HTR-8/SVneo (cell line): ENCODE measurements around the gene F7.
"Not testable (repeated sequence)": the region's sequence is repeated elsewhere in the genome, so short reads cannot be mapped to it uniquely, and the experiment has no call there.

Experiments used
- DNase-seq: peaks from one replicate; pipeline ENCODE4 v3.0.0; 2011; ENCODE audit warnings: low spot score, mixed read lengths; ENCODE audit not compliant: insufficient read length
- FAIRE-seq: peaks from 2 replicates; lab custom pipeline; 2011; peaks lifted over from hg19 to GRCh38; lab: Jason Lieb, UNC

The F7 gene

DNA sequence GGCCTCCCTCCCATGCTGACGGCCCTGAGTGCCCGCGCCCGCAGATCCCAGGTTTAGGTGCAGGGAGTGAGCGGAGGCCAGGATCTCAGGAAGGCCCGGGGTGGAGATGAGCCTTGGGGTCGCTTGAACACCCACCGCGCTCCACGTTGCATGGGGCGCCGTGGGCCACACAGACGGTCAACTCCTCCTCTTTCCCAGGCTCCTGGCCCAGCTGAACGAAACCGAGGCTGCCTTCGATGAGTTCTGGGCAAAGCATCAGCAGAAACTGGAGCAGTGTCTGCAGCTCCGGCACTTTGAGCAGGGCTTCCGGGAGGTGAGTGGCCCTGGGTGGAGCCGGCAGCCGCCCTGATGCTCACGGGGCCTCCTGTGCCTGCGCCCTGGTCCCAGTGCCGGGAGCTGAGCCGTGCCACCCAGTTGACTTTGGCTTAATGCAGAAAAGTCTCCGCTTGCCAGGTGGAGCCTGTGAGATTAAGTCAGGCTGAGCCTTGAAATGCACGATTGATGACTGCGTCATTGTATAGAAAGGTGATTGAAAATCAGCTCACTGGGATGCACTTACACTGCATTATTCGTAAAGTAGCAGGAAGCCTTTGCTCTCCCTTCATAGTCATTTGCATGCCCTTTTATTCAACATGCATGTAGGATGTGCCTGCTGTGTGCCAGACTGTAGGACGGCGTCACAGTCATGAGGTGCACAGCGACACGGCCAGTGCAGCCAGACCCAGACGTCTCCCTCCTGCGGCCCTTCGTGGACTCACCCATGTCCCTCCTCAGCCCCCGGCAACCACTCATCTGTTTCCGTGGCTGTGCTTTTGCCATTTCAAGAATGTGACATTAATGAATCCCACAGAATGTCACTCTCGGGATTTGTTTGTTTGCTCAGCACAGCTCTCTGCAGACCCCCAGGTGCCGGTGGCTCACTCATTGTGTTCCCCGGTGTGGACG, 35.5 kb upstream of the F7 start:
- DNase-seq, result no peak
- FAIRE-seq, result no peak

DNA sequence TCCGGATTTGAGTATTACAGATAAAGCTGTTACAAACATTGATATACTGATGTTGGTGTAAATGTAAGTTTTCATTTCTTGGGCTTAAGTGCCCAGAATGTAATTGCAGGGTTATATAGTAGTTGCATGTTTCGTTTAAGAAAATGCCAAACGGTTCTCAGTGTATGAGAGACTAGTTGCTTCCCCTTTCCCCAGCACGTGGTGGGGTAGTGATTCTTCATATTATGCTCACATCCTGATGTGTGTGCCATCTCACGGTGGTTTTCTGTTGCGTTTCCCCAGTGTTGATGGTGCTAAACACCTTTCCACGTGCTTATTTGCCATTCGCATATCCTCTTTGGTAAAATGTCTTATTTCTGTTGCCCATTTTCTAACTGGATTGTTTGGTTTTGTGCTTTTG, 34.7 kb upstream of the F7 start:
- DNase-seq, result no peak
- no peak for FAIRE-seq

DNA sequence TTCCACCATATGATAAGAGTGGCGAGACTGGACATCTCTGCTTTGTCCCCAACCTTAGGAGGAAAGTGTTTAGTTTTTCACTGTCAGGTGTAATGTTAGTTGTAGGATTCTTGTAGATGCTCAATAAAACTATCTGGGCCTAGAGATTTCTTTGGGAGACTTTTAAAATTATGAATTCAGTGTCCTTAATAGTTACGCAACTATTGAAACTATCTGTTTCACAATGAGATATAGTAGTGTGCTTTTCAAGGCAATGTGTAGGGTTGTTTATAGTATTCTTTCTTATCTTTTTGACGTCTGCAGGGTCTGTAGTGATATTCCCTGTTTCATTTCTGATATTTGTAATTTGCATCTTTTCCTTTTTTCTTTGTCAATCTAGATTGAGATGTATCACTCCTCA, 33.2 kb upstream of the F7 start:
- DNase-seq (no peak), FAIRE-seq (no peak)

DNA sequence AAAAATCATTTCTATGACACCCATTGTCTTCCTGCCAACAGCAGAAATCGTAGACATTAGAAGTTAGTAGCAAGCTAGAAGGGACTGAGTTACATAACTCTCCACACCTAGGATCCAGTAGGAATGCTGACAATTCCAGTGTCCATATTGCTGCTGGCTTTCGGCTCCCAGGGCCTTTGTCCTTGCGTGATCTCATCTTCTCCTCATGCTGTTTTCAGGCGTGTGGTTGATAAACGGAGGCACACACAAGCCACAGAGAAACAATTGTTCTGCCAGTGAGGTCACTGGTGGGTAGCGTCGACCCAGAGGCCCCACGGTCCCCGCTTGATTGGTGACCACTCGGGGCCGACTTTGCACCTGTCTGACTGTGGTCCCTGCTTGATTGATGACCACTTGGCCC, 31.6 kb upstream of the F7 start:
- FAIRE-seq (no peak), DNase-seq (no peak)

DNA sequence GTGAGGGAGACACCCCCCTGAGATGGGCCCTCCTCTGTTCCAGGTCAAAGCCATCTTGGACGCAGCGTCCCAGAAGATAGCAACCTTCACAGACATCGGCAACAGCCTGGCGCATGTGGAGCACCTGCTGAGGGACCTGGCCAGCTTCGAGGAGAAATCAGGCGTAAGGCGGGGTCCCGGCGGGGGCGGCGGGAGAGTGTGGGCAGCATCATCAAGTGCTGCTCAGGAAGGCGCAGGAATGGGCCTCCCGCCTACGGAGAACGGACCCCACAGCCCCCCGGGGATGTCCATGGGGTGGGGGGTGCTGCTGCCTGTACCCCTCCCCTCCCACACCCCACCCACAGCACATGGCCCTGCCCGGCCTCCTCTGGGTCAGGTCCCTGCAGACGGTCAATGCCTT, 31.2 kb upstream of the F7 start:
- FAIRE-seq, result no peak
- no peak for DNase-seq

DNA sequence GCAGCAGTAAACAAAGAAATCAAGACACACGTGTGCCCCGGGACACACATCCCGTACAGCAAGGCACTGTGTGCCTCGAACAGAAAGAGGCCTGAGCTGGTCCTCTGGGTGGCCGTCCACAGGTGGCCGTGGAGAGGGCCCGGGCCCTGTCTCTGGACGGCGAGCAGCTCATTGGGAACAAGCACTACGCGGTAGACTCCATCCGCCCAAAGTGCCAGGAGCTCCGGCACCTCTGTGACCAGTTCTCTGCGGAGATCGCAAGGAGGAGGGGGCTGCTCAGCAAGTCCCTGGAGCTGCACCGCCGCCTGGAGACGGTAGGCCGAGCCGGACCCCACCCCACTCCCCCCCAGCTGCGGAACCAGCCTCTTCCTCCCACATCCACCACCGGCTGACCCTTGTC, 30.7 kb upstream of the F7 start:
- no peak for FAIRE-seq

DNA sequence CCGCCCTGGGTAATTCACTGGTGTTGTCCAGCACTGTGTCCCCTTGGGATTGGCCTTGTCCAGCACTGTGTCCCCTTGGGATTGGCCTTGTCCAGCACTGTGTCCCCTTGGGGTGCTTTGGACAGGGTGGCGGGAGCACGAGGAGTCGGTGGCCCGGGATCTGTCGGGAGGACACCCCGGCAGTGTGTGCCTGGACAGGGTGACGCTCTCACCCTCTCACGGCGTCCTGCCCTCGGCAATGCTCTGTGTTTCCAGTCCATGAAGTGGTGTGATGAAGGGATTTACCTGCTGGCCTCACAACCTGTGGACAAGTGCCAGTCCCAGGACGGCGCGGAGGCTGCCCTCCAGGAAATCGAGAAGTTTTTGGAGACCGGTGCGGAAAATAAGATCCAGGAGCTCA, 29.9 kb upstream of the F7 start:
- DNase-seq (no peak), FAIRE-seq (no peak)

More for the DNA sequence above, 30.7 kb upstream of the F7 start:
- DNase-seq, result no peak

DNA sequence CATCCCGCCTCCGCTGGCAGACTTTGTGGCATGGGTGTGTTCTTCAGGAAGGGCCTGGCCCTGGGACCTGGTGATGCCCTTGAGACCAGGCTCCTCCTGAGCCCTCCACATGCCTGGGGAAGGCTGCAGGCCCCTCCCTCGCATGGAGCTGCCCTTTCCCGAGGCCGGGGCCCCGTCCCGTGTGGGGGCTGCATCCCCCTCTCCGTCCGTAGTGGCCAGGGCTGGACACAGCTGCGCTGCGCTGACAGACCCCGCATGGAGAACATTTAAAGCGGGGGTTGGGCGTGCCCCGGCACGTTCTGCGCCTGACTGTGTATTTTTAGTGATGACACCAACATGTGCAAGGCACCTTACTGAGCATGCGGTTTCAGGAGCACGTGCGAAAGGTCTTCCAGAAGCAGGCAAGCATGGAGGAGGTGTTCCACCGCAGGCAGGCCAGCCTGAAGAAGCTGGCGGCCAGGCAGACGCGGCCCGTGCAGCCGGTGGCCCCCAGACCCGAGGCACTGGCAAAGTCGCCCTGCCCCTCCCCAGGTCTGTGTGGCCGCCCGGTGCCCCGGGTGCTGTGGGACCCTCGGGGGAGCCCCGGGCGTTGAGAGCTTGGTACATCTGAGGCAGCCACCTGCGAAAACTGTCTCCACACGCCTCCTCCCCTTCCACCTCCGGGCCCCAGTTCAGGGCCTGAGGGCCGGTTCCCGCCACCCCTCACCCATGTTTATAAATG, 28.8 kb upstream of the F7 start:
- FAIRE-seq (no peak), DNase-seq (no peak)

DNA sequence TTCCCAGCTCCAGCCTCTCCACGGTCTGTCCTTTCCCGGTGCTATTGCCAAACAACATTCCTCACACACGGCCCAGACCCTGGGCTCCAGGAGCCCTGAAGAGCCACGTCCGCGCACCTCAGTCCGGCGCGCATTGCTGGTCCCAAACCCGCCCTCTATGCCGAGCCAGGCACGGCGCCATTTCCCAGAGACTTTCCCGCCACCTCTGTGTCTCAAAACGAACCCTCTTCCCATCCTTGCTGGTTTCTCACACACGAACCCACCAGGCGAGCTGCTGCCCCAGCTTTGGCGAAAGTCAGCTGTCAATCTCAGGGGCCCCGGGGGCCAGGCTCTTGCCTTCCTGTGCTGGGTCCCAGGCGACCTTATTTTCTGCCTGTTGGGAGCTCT, 28.0 kb upstream of the F7 start:
- no peak for FAIRE-seq

DNA sequence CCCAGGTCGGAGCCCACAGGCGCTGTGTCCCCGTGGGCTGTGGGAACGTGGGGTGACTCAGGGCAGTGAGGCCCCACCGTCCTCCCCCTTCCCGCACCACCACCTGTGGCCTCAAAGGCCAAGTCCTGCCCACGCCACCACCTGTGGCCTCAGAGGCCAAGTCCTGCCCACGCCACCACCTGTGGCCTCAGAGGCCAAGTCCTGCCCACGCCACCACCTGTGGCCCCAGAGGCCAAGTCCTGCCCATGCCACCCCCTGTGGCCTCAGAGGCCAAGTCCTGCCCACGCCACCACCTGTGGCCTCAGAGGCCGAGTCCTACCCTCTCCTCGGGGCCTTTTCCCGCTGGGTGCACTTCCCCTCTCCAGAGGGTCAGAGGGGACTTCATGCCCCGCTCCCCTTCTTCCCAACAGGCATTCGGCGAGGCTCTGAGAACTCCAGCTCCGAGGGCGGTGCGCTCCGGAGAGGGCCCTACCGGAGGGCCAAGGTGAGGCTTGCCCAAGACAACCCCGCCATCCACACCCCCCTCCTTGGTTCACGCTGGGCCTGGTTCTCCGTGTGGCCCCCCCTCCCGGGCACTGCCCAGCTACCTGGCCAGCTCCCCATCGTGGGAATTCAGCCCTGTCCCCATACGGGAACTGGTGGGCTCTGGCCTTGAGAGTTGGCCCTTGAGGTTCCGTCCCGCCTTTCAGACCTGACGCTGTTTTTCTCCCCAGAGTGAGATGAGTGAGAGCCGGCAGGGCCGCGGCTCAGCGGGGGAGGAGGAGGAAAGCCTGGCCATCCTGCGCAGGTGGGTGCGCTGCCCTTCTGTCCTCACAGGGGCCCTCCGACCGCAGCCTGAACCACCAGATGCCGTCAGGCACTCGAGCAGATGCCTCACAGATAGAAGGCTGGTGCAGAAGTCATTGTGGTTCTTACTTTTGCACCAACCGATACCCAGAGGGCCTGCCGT, 27.4 kb upstream of the F7 start:
- no peak for DNase-seq
- FAIRE-seq, result no peak

More for the DNA sequence above, 28.0 kb upstream of the F7 start:
- no peak for DNase-seq

DNA sequence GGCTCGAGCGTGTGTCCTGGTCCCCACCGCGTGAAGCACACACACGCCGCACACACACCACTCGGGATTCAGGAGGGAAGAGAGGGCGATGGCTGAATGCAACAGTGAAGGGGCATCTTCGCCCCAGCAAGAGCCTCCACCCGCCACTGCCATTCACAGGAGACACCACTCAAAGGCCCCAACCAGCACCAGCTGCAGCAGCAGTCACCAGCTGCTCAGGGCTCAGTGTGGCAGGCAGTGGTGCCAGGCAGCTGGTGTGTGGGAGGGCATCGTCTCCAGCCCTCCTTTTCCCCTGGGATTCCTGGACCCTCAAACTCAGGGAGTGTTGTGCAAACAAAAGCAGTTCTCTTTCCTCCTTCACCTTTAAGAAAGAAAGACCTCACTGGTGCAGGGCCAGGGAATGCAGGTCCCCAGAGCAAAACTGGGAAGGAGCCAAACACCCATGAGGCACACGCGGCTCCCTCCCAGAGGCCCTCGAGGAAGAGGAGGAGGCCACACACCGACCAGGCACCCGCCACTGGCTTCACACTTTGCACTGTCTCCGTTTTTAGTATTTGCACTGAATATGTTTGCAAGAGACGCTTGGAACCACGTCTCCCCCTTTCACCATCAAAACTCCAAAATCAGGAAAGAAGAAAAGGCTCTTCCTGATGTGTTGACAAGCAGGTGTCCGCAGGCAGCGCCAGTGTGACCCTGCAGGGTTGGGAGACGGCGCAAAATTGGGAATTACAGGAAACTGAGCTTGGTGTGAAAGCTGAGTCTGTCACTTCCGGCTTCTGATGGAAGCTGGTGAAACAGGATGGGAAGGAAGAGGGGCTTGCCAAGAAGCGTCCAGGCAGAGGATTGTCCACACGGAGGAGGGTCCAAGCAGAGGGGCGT, 26.4 kb upstream of the F7 start:
- no peak for FAIRE-seq
- no peak for DNase-seq

DNA sequence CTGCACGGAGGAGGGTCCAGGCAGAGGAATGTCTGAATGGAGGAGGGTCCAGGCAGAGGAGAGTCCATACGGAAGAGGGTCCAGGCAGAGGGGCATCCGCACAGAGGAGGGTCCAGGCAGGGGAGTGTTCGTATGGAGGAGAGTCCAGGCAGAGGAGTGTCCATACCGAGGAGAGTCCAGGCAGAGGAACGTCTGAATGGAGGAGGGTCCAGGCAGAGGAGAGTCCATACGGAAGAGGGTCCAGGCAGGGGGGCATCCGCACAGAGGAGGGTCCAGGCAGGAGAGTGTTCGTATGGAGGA, 25.9 kb upstream of the F7 start:
- DNase-seq, FAIRE-seq: not testable (repeated sequence)

DNA sequence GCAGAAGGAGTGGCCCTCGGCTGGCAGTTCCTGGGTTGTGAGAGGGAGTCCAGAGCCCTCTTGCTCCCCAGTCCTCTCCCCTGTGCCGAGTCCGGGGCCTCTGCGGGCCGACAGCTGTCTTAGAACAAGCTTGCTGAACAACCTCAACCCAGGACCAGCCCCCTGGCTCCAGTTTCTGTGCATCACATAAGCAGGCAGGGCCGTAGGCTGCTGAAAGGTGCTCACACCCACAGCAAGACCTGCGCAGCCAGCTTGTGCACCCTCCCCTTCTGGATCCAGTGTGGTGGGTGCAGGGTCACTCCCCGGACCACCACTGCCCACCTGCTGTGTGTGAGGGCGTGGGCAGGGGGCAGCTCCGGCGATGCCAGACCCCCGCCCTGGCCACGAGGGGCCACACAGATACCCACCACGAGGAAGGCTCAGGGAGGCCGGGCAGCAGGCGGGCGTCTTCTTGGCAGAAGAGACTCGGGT, 25.2 kb upstream of the F7 start:
- DNase-seq (no peak), FAIRE-seq (no peak)

DNA sequence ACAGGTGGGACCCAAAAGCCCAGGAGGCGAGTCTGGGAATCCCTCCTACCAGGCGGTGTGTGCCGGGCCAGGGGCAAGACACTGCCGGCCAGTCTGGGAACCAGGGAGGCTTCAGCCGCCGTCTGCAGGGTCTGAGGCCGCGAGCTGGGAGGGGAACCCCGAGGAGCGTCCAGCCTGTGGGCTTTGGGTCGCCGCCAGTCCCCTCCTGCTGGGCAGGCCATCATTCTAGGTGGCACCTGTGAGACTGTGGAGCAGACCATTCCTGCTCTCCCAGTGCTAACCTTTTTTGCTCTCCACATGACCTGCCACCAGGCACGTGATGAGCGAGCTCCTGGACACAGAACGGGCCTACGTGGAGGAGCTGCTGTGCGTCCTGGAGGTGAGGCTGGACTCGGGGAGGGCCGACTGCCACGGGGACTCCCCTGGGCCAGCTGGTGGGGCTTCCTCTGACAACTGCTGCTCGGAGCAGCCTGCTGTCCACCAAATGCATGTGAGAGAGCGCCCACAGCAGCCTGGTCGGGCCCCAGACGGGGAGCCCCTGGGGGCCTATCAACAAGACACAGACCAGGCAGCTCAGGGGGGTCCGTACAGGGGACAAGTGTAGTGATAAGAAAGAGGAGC, 24.6 kb upstream of the F7 start:
- no peak for DNase-seq
- FAIRE-seq, result no peak

DNA sequence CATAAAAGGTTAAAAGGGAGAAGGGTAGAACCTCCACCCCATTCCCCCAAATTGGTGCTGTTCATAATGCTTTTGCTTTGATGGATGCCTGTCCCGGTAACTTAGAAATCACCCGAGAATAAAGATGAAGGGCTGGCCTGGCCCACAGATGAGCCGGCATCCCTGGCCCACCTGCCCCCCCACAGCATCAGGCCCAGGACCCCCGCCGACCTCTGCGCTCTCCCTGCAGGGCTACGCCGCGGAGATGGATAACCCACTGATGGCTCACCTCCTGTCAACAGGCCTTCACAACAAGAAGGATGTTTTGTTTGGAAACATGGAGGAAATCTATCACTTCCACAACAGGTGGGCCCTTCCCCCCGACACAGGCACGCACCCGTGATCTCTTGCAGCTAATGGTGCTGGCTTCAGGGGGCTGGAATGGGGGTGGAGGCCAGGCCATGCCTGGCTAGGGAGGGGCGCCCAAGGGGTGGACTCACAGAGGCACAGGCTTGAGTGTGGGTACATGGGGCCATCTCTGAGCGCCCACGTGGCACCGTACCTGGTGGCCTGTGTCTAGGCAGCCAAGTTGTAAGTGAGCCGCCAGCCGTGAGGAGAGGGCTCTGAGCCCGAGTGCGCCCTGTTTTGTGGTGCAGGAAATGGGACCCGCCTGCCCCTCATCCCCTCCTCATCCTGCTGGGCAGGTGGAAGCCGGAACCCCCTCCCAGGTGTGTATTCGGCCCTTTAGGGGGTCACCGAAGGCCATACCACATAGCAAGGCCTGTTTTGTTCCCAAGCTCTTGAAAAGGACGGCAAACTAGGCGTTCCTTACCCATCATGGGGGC, 23.2 kb upstream of the F7 start:
- FAIRE-seq, result no peak
- no peak for DNase-seq

DNA sequence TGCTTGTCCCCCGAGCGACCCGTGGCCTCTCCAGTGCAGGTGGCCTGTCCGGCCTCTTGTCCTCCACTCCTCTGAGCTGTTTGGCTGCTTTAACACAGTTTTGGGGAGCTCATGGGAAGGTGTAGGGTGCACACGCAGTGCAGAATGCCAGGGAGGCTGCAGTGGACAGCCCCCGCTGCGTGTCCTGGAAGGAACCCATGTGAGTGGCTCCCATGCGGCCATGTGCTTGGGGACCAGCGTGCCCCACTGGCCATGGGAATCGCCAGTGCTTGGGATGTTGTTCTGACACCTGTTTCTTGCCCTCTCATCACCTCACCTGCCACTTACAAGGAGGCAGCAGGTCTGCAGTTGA, 22.6 kb upstream of the F7 start:
- no peak for FAIRE-seq

DNA sequence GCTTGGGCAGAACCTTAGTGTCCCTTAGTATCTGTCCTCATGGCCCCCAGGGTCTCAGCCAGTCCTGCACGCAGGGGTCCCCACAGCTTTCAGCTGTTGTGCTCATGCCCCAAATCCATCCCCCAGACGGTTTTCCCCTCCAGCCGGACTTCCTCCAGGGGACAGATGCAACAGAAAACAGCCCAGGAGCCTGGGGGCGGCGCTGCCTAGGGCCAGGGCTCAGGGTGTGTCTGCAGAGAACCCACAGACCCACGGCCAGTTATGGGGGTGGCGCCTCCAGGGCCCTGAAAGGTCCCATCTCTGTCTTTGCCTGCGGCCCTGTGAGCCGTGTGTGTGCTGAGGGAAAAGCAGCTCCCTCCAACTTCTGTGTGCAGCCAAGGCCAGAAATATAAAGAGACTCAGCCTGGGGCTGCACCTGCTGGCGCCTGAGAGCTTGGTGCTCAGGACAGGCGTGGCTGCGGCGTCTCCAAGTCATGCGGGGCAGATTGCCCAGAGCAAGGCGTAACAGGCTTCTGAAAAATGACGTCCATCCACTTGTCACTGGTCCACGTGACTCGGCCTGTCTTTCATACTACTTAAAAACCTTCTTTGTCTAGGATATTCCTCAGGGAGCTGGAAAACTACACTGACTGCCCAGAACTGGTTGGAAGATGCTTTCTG, 22.1 kb upstream of the F7 start:
- no peak for FAIRE-seq
- DNase-seq, result no peak

More for the DNA sequence above, 22.6 kb upstream of the F7 start:
- DNase-seq, result no peak
